Neural progenitor cell (in vitro differentiated cells): ENCODE results near the gene EXOC4. TPM values are rescaled to one million over a fixed set of nuclear protein-coding genes. Genes with fewer than 3 reads are reported as not detected.

Experiments used
- DNase-seq: peaks from one replicate; pipeline ENCODE4 v3.0.0-alpha.2; 2016; ENCODE audit warnings: low spot score
- H2AFZ ChIP-seq: fragments of 200-600 bp; sonication (generic); replicated peaks from 2 replicates; pipeline ENCODE4 v1.6.1; 2016; ENCODE audit warnings: antibody characterized with exemption
- H3F3A ChIP-seq: fragments of 200-600 bp; sonication (generic); 2 replicates; pipeline ENCODE4 v1.6.1; 2016; ENCODE audit warnings: antibody characterized with exemption, low read depth
- H3K27ac ChIP-seq: fragments of 200-600 bp; sonication (generic); 2 replicates; pipeline ENCODE4 v1.5.1; 2016; ENCODE audit warnings: mild to moderate bottlenecking
- H3K27me3 ChIP-seq: fragments of 200-600 bp; sonication (generic); 2 replicates; pipeline ENCODE4 v1.6.1; 2016; ENCODE audit warnings: mild to moderate bottlenecking, moderate library complexity
- H3K36me3 ChIP-seq: fragments of 200-600 bp; sonication (generic); 2 replicates; pipeline ENCODE4 v1.5.1; 2016
- H3K4me1 ChIP-seq: fragments of 200-600 bp; sonication (generic); 2 replicates; pipeline ENCODE4 v1.6.1; 2016; ENCODE audit warnings: mixed run types
- H3K4me2 ChIP-seq: fragments of 200-600 bp; sonication (generic); 2 replicates; pipeline ENCODE4 v1.6.1; 2016
- H3K4me3 ChIP-seq: fragments of 200-600 bp; sonication (generic); 2 replicates; pipeline ENCODE4 v1.5.1; 2016
- H3K79me2 ChIP-seq: fragments of 200-600 bp; sonication (generic); 2 replicates; pipeline ENCODE4 v1.6.1; 2016; ENCODE audit warnings: low read depth
- H3K9ac ChIP-seq: fragments of 200-600 bp; sonication (generic); 2 replicates; pipeline ENCODE4 v1.6.1; 2016
- H3K9me3 ChIP-seq: fragments of 200-600 bp; sonication (generic); 2 replicates; pipeline ENCODE4 v1.5.1; 2016; ENCODE audit warnings: low read depth
- H4K20me1 ChIP-seq: fragments of 200-600 bp; sonication (generic); 2 replicates; pipeline ENCODE4 v1.6.1; 2016; ENCODE audit warnings: low read depth
- H3K27ac Mint-ChIP-seq: 3 replicates; pipeline ENCODE4 v1.8.0; 2021; ENCODE audit warnings: mixed read lengths
- H3K27me3 Mint-ChIP-seq: 2 replicates; pipeline ENCODE4 v1.8.0; 2022; ENCODE audit warnings: low read depth, mild to moderate bottlenecking, inconsistent platforms, moderate library complexity, mixed read lengths; ENCODE audit not compliant: insufficient read depth
- H3K36me3 Mint-ChIP-seq: 3 replicates; pipeline ENCODE4 v1.8.0; 2021; ENCODE audit warnings: mixed read lengths
- H3K4me1 Mint-ChIP-seq: 3 replicates; pipeline ENCODE4 v1.8.0; 2021; ENCODE audit warnings: mixed read lengths
- H3K4me3 Mint-ChIP-seq: 3 replicates; pipeline ENCODE4 v1.8.0; 2021; ENCODE audit warnings: mild to moderate bottlenecking, moderate library complexity, mixed read lengths
- H3K9me3 Mint-ChIP-seq: 3 replicates; pipeline ENCODE4 v1.8.0; 2020; ENCODE audit warnings: mixed read lengths
- EZH2 ChIP-seq: fragments of 200-600 bp; sonication (generic); IDR thresholded peaks from 2 replicates; pipeline ENCODE4 v1.6.1; 2017; ENCODE audit warnings: antibody characterized with exemption, mild to moderate bottlenecking, moderate library complexity
- EZH2phosphoT487 ChIP-seq: fragments of 200-600 bp; sonication (generic); IDR thresholded peaks from 2 replicates; pipeline ENCODE4 v1.6.1; 2017; ENCODE audit warnings: antibody characterized with exemption
- total RNA-seq: library from RNA; depleted of rRNA; stranded (reverse); fragments of >200 nt; gene quantifications from 2 replicates; pipeline ENCODE4 v1.2.3, GENCODE V29; 2015; ENCODE audit warnings: low replicate concordance
- TF ChIP-seq, protein P1 (sequence below): fragments of 200-600 bp; sonication (generic); IDR thresholded peaks from 2 replicates; pipeline ENCODE4 v1.5.1; 2017; ENCODE audit warnings: antibody characterized with exemption, mild to moderate bottlenecking

EXOC4 gene
- total RNA-seq, 1 donor from 2014 or later, result 129 TPM

DNA sequence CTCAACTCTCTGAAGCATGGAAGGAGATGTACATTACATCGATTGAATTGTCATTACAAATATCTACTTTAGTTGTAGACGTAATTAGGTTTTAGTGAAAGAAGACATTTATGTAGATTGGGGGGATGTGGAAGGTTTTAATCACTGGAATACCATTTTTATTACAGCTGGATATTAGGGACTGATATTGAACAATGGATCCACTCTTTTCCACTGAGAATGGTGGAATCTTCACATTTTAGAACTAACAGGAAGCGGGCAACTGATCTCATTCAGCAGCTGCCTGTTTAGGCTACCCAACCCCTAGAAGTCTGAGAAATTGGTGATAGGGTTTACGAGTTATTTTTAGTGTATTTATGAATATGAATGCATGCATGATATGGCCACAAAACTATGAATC is 538.0 kb downstream of the EXOC4 start:
- H4K20me1 ChIP-seq, result no peaks in the 10 kb centered on the region
- H3K9ac ChIP-seq, result no peak overlapping the region
- H3K27me3 ChIP-seq, result no peaks in the 10 kb centered on the region
- TF ChIP-seq, protein P1, sequence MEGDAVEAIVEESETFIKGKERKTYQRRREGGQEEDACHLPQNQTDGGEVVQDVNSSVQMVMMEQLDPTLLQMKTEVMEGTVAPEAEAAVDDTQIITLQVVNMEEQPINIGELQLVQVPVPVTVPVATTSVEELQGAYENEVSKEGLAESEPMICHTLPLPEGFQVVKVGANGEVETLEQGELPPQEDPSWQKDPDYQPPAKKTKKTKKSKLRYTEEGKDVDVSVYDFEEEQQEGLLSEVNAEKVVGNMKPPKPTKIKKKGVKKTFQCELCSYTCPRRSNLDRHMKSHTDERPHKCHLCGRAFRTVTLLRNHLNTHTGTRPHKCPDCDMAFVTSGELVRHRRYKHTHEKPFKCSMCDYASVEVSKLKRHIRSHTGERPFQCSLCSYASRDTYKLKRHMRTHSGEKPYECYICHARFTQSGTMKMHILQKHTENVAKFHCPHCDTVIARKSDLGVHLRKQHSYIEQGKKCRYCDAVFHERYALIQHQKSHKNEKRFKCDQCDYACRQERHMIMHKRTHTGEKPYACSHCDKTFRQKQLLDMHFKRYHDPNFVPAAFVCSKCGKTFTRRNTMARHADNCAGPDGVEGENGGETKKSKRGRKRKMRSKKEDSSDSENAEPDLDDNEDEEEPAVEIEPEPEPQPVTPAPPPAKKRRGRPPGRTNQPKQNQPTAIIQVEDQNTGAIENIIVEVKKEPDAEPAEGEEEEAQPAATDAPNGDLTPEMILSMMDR, result no peak
- no peak for TF ChIP-seq EZH2
- no peak for TF ChIP-seq EZH2phosphoT487
- no peaks in the 10 kb centered on the region for H3F3A ChIP-seq
- H3K9me3 Mint-ChIP-seq, result peaks cover 6% of the 10 kb centered on the region
- H3K27ac Mint-ChIP-seq, result no peak overlapping the region
- no peak for DNase-seq
- no peaks in the 10 kb centered on the region for H3K36me3 ChIP-seq
- peaks cover 5% of the 10 kb centered on the region for H3K36me3 Mint-ChIP-seq
- H3K79me2 ChIP-seq, result no peaks in the 10 kb centered on the region
- H3K4me3 Mint-ChIP-seq, result no peak overlapping the region
- H3K9me3 ChIP-seq, result no peaks in the 10 kb centered on the region
- no peak overlapping the region for H3K4me3 ChIP-seq
- peaks cover 11% of the 10 kb centered on the region for H3K4me1 ChIP-seq
- no peak overlapping the region for H3K4me2 ChIP-seq
- no peaks in the 10 kb centered on the region for H3K27me3 Mint-ChIP-seq
- H2AFZ ChIP-seq, result no peak overlapping the region
- peaks cover 9% of the 10 kb centered on the region for H3K4me1 Mint-ChIP-seq
- no peak overlapping the region for H3K27ac ChIP-seq

DNA sequence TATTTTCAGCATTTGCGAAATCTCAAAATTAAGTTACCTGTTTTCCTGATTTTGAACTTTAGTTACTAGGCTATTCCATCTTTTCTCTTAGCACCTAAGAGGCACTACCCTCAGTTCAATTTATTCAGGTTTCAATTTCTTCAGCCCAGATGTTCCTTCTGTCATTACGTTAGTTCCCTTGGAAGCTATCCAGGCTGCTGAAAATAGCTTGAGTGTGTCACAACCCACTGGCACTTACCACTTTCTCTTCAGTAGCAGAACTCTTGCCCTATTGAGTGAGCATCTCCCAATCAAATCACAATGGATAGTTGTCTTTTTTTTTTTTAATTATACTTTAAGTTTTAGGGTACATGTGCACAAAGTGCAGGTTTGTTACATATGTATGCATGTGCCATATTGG is 541.6 kb downstream of the EXOC4 start:
- Mint-ChIP-seq H3K4me1 (peaks cover 7% of the 10 kb centered on the region), H3K4me3 (no peak overlapping the region), H3K27ac (no peak overlapping the region), H3K9me3 (peaks cover 6% of the 10 kb centered on the region), H3K27me3 (no peaks in the 10 kb centered on the region), H3K36me3 (peaks cover 5% of the 10 kb centered on the region)
- Histone ChIP-seq H3K79me2 (no peaks in the 10 kb centered on the region), H3F3A (no peaks in the 10 kb centered on the region), H3K4me3 (no peak overlapping the region), H3K9me3 (no peaks in the 10 kb centered on the region), H4K20me1 (no peaks in the 10 kb centered on the region), H3K27ac (no peak overlapping the region), H3K9ac (no peak overlapping the region), H3K27me3 (no peaks in the 10 kb centered on the region), H3K4me2 (no peak overlapping the region), H2AFZ (no peak overlapping the region), H3K36me3 (no peaks in the 10 kb centered on the region), H3K4me1 (peaks cover 11% of the 10 kb centered on the region)
- no peak for DNase-seq
- TF ChIP-seq EZH2phosphoT487 (no peak), EZH2 (no peak)
- TF ChIP-seq, protein P1, result no peak

DNA sequence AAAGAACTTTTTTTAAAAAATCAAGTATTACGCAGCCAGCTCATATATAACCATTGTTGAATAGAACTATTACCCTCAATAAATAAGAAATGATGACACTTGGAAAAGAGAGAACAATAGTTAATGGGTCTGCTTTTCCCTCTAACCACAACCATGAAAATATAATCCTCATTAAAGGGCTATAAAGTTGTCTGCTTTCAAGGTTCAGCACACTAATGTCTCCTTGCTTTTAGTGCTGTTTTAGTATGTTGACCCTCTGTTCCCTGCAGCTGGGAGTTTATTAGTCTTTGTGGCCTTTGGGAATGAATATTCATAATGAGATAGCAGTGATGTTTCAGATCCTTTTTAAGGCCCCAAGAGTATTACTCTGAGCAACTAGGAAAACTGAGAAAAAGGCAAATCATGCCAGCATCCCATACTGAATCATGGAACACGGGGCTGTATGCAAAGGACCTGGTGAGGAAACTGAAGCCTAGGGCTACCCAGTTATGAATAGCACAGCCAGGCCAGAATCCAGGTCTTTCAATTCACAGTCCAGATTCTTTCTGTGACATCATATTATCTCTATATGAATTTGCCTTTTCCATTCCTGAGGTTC is 542.3 kb downstream of the EXOC4 start:
- H3K27me3 Mint-ChIP-seq, result no peaks in the 10 kb centered on the region
- no peak overlapping the region for H3K4me3 Mint-ChIP-seq
- no peaks in the 10 kb centered on the region for H3K36me3 ChIP-seq
- no peaks in the 10 kb centered on the region for H3F3A ChIP-seq
- H3K9ac ChIP-seq, result no peak overlapping the region
- no peak for DNase-seq
- H3K9me3 Mint-ChIP-seq, result peaks cover 6% of the 10 kb centered on the region
- H3K4me3 ChIP-seq, result no peak overlapping the region
- TF ChIP-seq EZH2phosphoT487, result no peak
- TF ChIP-seq EZH2, result no peak
- H4K20me1 ChIP-seq, result no peaks in the 10 kb centered on the region
- H3K27me3 ChIP-seq, result no peaks in the 10 kb centered on the region
- no peak overlapping the region for H3K27ac Mint-ChIP-seq
- no peak overlapping the region for H3K4me2 ChIP-seq
- H3K9me3 ChIP-seq, result no peaks in the 10 kb centered on the region
- H3K4me1 ChIP-seq, result peaks cover 4% of the 10 kb centered on the region
- peaks cover 5% of the 10 kb centered on the region for H3K36me3 Mint-ChIP-seq
- no peak overlapping the region for H2AFZ ChIP-seq
- no peak overlapping the region for H3K27ac ChIP-seq
- H3K4me1 Mint-ChIP-seq, result peaks cover under 1% of the 10 kb centered on the region
- no peaks in the 10 kb centered on the region for H3K79me2 ChIP-seq
